HepG2 (cell line): ENCODE data around the gene PSD. TPM values are rescaled to one million over a fixed set of nuclear protein-coding genes. Genes with fewer than 3 reads are reported as not detected.

ENCODE experiments used
- ARNTL ChIP-seq: sonication (generic); formaldehyde crosslinking; IDR thresholded peaks from 2 replicates; pipeline ENCODE4 v1.4.0; 2020; ENCODE audit warnings: mild to moderate bottlenecking, missing genetic modification reagents
- ATF3 ChIP-seq: sonication (generic); formaldehyde crosslinking; IDR thresholded peaks from 2 replicates; pipeline ENCODE4 v1.4.0; 2020; ENCODE audit warnings: missing genetic modification reagents
- CERS6 ChIP-seq: sonication (generic); formaldehyde crosslinking; IDR thresholded peaks from 2 replicates; pipeline ENCODE4 v1.5.0; 2020; ENCODE audit warnings: missing genetic modification reagents
- DBP ChIP-seq: sonication (generic); formaldehyde crosslinking; IDR thresholded peaks from 2 replicates; pipeline ENCODE4 v1.4.0; 2020; ENCODE audit warnings: missing genetic modification reagents; ENCODE audit errors: not compliant biosample characterization
- DPF2 ChIP-seq: sonication (generic); formaldehyde crosslinking; IDR thresholded peaks from 2 replicates; pipeline ENCODE4 v1.4.0; 2020; ENCODE audit warnings: mild to moderate bottlenecking, low read depth, missing genetic modification reagents, borderline replicate concordance
- FOXJ3 ChIP-seq: sonication (generic); formaldehyde crosslinking; IDR thresholded peaks from 2 replicates; pipeline ENCODE4 v1.4.0; 2020; ENCODE audit warnings: missing genetic modification reagents, mild to moderate bottlenecking, borderline replicate concordance
- HMGA1 ChIP-seq: sonication (generic); formaldehyde crosslinking; conservative IDR thresholded peaks from 2 replicates; pipeline ENCODE4 v1.4.0; 2020; ENCODE audit warnings: missing genetic modification reagents
- MAZ ChIP-seq, 2 experiments: sonication (generic) in 1 of 2; formaldehyde crosslinking in 1 of 2; IDR thresholded peaks; 2 replicates each; pipeline versions ENCODE4 v1.5.0 to v1.6.1; 2012 to 2020; ENCODE audit warnings: low read depth in 2 of 2, mild to moderate bottlenecking in 2 of 2, borderline replicate concordance in 1 of 2, improper control_type of control experiment in 1 of 2, low read length in 1 of 2, missing genetic modification reagents in 1 of 2, moderate library complexity in 1 of 2
- MTERF4 ChIP-seq: sonication (generic); formaldehyde crosslinking; IDR thresholded peaks from 2 replicates; pipeline ENCODE4 v1.8.0; 2023; ENCODE audit warnings: mild to moderate bottlenecking, missing genetic modification reagents
- NONO ChIP-seq, 2 experiments: fragments of 450-650 bp in 1 of 2; sonication (generic) in 1 of 2; formaldehyde crosslinking in 1 of 2; IDR thresholded peaks in 1 of 2; conservative IDR thresholded peaks in 1 of 2; 2 replicates each; pipeline versions ENCODE4 v1.6.1 to v1.8.0; 2017 to 2022; ENCODE audit warnings: mild to moderate bottlenecking in 1 of 2, missing genetic modification reagents in 1 of 2, moderate library complexity in 1 of 2
- NRL ChIP-seq: sonication (generic); formaldehyde crosslinking; IDR thresholded peaks from 2 replicates; pipeline ENCODE4 v1.5.0; 2020; ENCODE audit warnings: missing genetic modification reagents, mild to moderate bottlenecking, moderate library complexity, borderline replicate concordance
- PTBP1 ChIP-seq: fragments of 200-400 bp; formaldehyde crosslinking; IDR thresholded peaks from 2 replicates; pipeline ENCODE4 v1.6.1; 2018; ENCODE audit warnings: low read length, low read depth; ENCODE audit not compliant: poor library complexity, severe bottlenecking
- RXRA ChIP-seq: sonication (generic); formaldehyde crosslinking; IDR thresholded peaks from 2 replicates; pipeline ENCODE4 v1.5.1; 2020; ENCODE audit warnings: missing genetic modification reagents
- SALL2 ChIP-seq: sonication (generic); formaldehyde crosslinking; IDR thresholded peaks from 2 replicates; pipeline ENCODE4 v1.8.1; 2023; ENCODE audit warnings: mild to moderate bottlenecking, missing genetic modification reagents, inconsistent platforms
- SMAD3 ChIP-seq: sonication (generic); formaldehyde crosslinking; IDR thresholded peaks from 2 replicates; pipeline ENCODE4 v1.4.0; 2020; ENCODE audit warnings: missing genetic modification reagents
- TEAD3 ChIP-seq: optimal IDR thresholded peaks from 2 replicates; pipeline ENCODE3; 2016; ENCODE audit warnings: borderline replicate concordance
- TEF ChIP-seq: sonication (generic); formaldehyde crosslinking; IDR thresholded peaks from 2 replicates; pipeline ENCODE4 v1.5.0; 2020; ENCODE audit warnings: missing genetic modification reagents
- ZBTB49 ChIP-seq: sonication (generic); formaldehyde crosslinking; IDR thresholded peaks from 2 replicates; pipeline ENCODE4 v1.4.0; 2020; ENCODE audit warnings: missing genetic modification reagents, borderline replicate concordance
- ZNF264 ChIP-seq: sonication (generic); formaldehyde crosslinking; IDR thresholded peaks from 2 replicates; pipeline ENCODE4 v1.4.0; 2020; ENCODE audit warnings: missing genetic modification reagents
- ZNF616 ChIP-seq: sonication (generic); formaldehyde crosslinking; IDR thresholded peaks from 2 replicates; pipeline ENCODE4 v1.5.0; 2020; ENCODE audit warnings: low read depth, mild to moderate bottlenecking, missing genetic modification reagents
- polyA plus RNA-seq, 8 experiments: library from polyadenylated mRNA; depleted of rRNA in 3 of 8; stranded (reverse) in 7 of 8; unstranded in 1 of 8; fragments of >200 nt; fragmentation: Illumina TruSeq in 4 of 8; extraction: Trizol in 4 of 8; gene quantifications; 2 replicates each; pipeline versions ENCODE4 v1.2.1 to v1.2.3, GENCODE V29; 2011 to 2016; ENCODE audit warnings: low read depth in 4 of 8, missing spikeins in 1 of 8, mixed read lengths in 1 of 8; ENCODE audit not compliant: insufficient read depth in 1 of 8
- total RNA-seq, 5 experiments: library from RNA; depleted of rRNA; stranded (reverse); fragments of >200 nt; fragmentation: Illumina TruSeq; extraction: Trizol; gene quantifications; 2 replicates each; pipeline ENCODE4 v1.2.3, GENCODE V29; 2016; ENCODE audit warnings: low read depth in 1 of 5

Gene PSD
- total and polyA plus RNA-seq, 2 of the 13 experiments (the other 11 are each of a cell fraction or from before 2014, with no cell fraction given) = 0.35 to 0.58 TPM

GRCh38 chr10:102399217-102400021 lies 19.2 kb downstream of the PSD start (continued):
- no peak for TF ChIP-seq DBP (CRISPR knock-in tag)
- TF ChIP-seq MAZ (IDR thresholded peaks at IDR 0.05; ENCODE audit: borderline replicate concordance, low read depth, low read length) = peak; percentile 46; the same call in 1 of the 2 replicates
- peak; percentile 98 for TF ChIP-seq MAZ (CRISPR knock-in tag; IDR thresholded peaks at IDR 0.05; ENCODE audit: low read depth)
- 0 out of 2 replicates have a peak, but pooled peaks have one; percentile 67 for TF ChIP-seq RXRA (CRISPR knock-in tag)
- peak; percentile 59; the same call in 1 of the 2 replicates for TF ChIP-seq NRL (CRISPR knock-in tag)
- TF ChIP-seq PTBP1 = no peak
- no peak for TF ChIP-seq DPF2 (CRISPR knock-in tag)
- TF ChIP-seq SMAD3 (CRISPR knock-in tag) = no peak
- peak; percentile 40; the same call in 1 of the 2 replicates for TF ChIP-seq ZBTB49 (CRISPR knock-in tag)
- TF ChIP-seq TEAD3 (CRISPR knock-in tag) = peak; percentile 84
- TF ChIP-seq MTERF4 (CRISPR knock-in tag) = peak; percentile 64; the same call in 1 of the 2 replicates
- peak; percentile 59; the same call in 1 of the 2 replicates for TF ChIP-seq SALL2 (CRISPR knock-in tag)
- no peak for TF ChIP-seq NONO (IDR thresholded peaks at IDR 0.05)
- peak; percentile 99 for TF ChIP-seq NONO (CRISPR knock-in tag; conservative IDR thresholded peaks at IDR 0.05)
- TF ChIP-seq ZNF264 = no peak; the same call in 1 of the 2 replicates
- TF ChIP-seq TEF = no peak
- peak; percentile 56; the same call in 1 of the 2 replicates for TF ChIP-seq ATF3
- no peak for TF ChIP-seq HMGA1 (CRISPR knock-in tag)
- TF ChIP-seq CERS6 (CRISPR knock-in tag) = no peak
- TF ChIP-seq ZNF616 (CRISPR knock-in tag) = peak; percentile 88; the same call in 1 of the 2 replicates
- TF ChIP-seq FOXJ3 (CRISPR knock-in tag) = no peak
- no peak for TF ChIP-seq ARNTL (CRISPR knock-in tag)
